Cardiac muscle cell (in vitro differentiated cells and primary cell): ENCODE measurements around the gene PEMT. TPM values are rescaled to one million over a fixed set of nuclear protein-coding genes. Genes with fewer than 3 reads are reported as not detected.

Experiments
- DNase-seq, 2 donors: peaks; one replicate each; pipeline versions ENCODE4 v3.0.0 to v3.0.0-alpha.2; 2010 to 2017; ENCODE audit warnings: low read depth in 1 of 2, low spot score in 1 of 2
- H3K27ac ChIP-seq: fragments of 200-600 bp; sonication (generic); 2 replicates; pipeline ENCODE4 v1.5.1; 2016
- H3K27me3 ChIP-seq: fragments of 200-600 bp; sonication (generic); 2 replicates; pipeline ENCODE4 v1.6.0; 2016; ENCODE audit warnings: control low read depth
- H3K36me3 ChIP-seq: fragments of 200-600 bp; sonication (generic); 2 replicates; pipeline ENCODE4 v1.5.1; 2016; ENCODE audit warnings: control low read depth
- H3K4me1 ChIP-seq: fragments of 200-600 bp; sonication (generic); 2 replicates; pipeline ENCODE4 v1.8.1; 2017; ENCODE audit warnings: low read depth, mild to moderate bottlenecking, mixed run types
- H3K4me3 ChIP-seq: fragments of 200-600 bp; sonication (generic); 2 replicates; pipeline ENCODE4 v1.5.1; 2016; ENCODE audit warnings: mild to moderate bottlenecking
- H3K9me3 ChIP-seq: fragments of 200-600 bp; sonication (generic); 2 replicates; pipeline ENCODE4 v1.5.1; 2017; ENCODE audit warnings: low read depth, mild to moderate bottlenecking, control low read depth
- CTCF ChIP-seq: IDR thresholded peaks from 2 replicates; pipeline ENCODE4 v1.5.1; 2012; ENCODE audit warnings: low read depth, mild to moderate bottlenecking, low read length
- polyA plus RNA-seq: library from polyadenylated mRNA; unstranded; fragments of >200 nt; fragmentation: Nextera tagmentation; extraction: Ambion mirVana; gene quantifications from 2 replicates; pipeline ENCODE4 v1.2.1, GENCODE V29; 2016
- total RNA-seq: library from RNA; depleted of rRNA; stranded (reverse); fragments of >200 nt; gene quantifications from 2 replicates; pipeline ENCODE4 v1.2.3, GENCODE V29; 2016

Gene PEMT
- total and polyA plus RNA-seq, 2 experiments from 2014 or later = 126 to 135 TPM

- Histone ChIP-seq H3K36me3 (no peaks in the 10 kb centered on the region), H3K4me1 (peaks cover 6% of the 10 kb centered on the region), H3K27me3 (peaks cover 16% of the 10 kb centered on the region), H3K4me3 (no peak overlapping the region), H3K9me3 (no peaks in the 10 kb centered on the region), H3K27ac (no peak overlapping the region)
- DNase-seq = no peak
- TF ChIP-seq CTCF = no peak
Observed at GRCh38 chr17:17493249-17493985, 98.1 kb downstream of the PEMT start.

- Histone ChIP-seq H3K27me3 (peaks cover 16% of the 10 kb centered on the region), H3K4me3 (no peak overlapping the region), H3K27ac (no peak overlapping the region), H3K36me3 (peaks cover 8% of the 10 kb centered on the region), H3K9me3 (no peaks in the 10 kb centered on the region), H3K4me1 (peaks cover 6% of the 10 kb centered on the region)
- TF ChIP-seq CTCF = no peak
- DNase-seq = no peak
Observed at GRCh38 chr17:17492571-17492970, 98.9 kb downstream of the PEMT start.

GRCh38 chr17:17492085-17492484, 99.4 kb downstream of the PEMT start:
- H3K27me3 ChIP-seq = peaks cover 16% of the 10 kb centered on the region
- no peak for DNase-seq
- TF ChIP-seq CTCF = no peak
- no peak overlapping the region for H3K4me3 ChIP-seq
- H3K27ac ChIP-seq = no peak overlapping the region
- no peaks in the 10 kb centered on the region for H3K9me3 ChIP-seq
- peaks cover 10% of the 10 kb centered on the region for H3K36me3 ChIP-seq
- peaks cover 6% of the 10 kb centered on the region for H3K4me1 ChIP-seq

GRCh38 chr17:17491546-17491988, 99.9 kb downstream of the PEMT start:
- H3K4me1 ChIP-seq = peaks cover 6% of the 10 kb centered on the region
- DNase-seq = no peak
- H3K36me3 ChIP-seq = peaks cover 10% of the 10 kb centered on the region
- no peak for TF ChIP-seq CTCF
- H3K27ac ChIP-seq = no peak overlapping the region
- H3K9me3 ChIP-seq = no peaks in the 10 kb centered on the region
- H3K27me3 ChIP-seq = peaks cover 16% of the 10 kb centered on the region
- no peak overlapping the region for H3K4me3 ChIP-seq

GRCh38 chr17:17491031-17491471, 100.5 kb downstream of the PEMT start:
- Histone ChIP-seq H3K4me3 (no peak overlapping the region), H3K27ac (no peak overlapping the region), H3K4me1 (peaks cover 6% of the 10 kb centered on the region), H3K9me3 (no peaks in the 10 kb centered on the region), H3K36me3 (peaks cover 10% of the 10 kb centered on the region), H3K27me3 (peaks cover 16% of the 10 kb centered on the region)
- no peak for DNase-seq
- no peak for TF ChIP-seq CTCF
